Hypothalamus (tissue), 51 donors: ENCODE data around the gene SYT11.

Source experiments
- DNase-seq, 51 donors: peaks; one replicate each; lab custom pipeline; 2025; lab: John Stamatoyannopoulos, UW

SYT11 gene

GRCh38 chr1:155859881-155860871, 809 bp downstream of the SYT11 start:
- DNase-seq: peak; percentile 72 to 97 (median 92)

DNA sequence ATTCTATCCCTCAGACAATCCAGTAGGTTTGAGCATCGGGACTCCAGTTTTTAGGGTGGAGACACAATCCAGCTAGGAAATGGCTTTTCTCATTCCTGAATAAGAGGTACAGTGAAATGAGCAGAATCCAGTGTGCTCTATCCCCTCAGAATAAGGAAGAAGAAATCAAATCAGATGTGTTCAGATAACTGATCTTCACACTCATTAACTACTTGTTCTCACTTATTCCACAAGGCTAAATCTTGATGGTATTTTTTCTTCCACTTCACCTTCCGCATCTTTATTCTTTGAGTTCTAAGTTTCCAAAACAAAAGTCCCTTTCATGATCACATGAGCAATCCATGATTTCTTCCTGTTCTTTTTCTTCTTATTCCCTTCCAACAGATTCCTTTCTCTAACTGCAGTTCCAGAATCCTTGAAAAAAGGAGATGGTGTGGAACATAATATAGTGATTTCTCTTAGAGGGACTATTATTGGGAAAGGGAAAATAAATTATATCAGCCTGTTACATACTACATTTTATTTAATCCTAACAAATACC, 1.7 kb downstream of the SYT11 start:
- DNase-seq: peak in 1 of 51 donors; percentile 78

DNA sequence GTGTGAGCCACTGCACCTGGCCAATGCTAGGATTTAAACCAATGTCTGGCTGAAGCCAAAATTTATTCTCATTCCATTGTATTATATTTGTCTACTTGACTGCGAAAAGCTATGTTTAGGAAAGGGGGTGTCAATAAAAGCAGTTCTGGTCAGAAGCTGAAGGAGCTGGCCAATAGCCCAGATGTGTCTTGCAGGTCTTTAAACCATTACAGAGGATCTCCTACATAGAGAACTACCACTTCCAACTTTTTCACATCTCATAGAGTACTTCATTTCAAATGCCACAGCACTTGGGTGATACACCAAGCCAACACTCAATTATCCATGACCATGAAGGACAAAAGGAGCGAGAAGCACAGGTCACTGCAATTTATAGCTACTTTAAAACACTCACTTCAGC, 2.5 kb downstream of the SYT11 start:
- no peak for DNase-seq

DNA sequence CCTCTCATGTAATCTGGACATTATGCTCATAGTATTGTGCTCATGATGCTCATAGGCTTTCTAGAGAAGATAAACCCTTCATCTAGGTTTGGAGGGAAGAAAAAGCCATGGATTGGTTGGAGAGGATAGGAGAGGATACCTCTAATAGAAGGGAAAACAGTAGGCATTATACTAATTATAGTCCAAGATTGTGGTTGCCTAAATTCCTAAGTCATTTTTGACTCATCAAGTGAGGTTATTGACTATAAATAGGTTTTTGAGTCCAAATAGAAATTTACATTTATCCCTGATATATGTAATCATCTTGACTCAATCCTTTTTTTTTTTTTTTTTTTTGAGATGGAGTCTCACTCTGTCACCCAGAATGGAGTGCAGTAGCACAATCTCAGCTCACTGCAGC, 5.0 kb downstream of the SYT11 start:
- no peak for DNase-seq

DNA sequence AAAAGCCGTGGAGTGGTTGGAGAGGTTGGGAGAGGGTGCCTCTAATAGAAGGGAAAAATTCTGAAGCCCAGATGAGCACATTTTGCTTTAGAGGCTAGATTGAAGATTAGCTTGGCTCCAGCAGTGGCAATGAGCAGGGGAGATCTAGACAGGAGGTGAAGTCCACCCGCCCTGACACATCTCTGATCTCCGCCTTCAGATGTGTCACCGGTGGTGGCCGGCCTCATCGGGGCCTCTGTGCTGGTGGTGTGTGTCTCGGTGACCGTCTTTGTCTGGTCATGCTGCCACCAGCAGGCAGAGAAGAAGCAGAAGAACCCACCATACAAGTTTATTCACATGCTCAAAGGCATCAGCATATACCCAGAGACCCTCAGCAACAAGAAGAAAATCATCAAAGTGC, 8.4 kb downstream of the SYT11 start:
- DNase-seq: no peak

DNA sequence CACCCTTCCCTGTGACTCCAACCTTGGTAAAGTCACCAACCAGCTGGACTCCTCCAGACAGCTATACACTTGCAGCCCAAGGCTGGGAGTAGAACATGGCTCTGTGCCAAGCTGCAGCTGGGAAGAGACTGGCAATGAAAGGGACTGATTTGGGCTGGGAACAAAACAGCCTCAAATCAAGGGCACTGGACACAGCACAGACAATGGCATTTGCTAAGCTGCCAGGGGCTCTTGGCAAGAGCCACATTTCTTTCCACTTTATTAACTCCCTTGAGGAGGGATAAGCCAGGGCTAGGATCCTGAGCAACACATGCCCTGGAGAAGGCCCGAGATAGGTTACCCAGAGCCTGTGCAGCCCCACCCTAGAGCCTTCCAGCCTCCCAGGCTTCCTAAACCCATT, 12.0 kb downstream of the SYT11 start:
- peak; percentile 16 to 96 (median 85) for DNase-seq

DNA sequence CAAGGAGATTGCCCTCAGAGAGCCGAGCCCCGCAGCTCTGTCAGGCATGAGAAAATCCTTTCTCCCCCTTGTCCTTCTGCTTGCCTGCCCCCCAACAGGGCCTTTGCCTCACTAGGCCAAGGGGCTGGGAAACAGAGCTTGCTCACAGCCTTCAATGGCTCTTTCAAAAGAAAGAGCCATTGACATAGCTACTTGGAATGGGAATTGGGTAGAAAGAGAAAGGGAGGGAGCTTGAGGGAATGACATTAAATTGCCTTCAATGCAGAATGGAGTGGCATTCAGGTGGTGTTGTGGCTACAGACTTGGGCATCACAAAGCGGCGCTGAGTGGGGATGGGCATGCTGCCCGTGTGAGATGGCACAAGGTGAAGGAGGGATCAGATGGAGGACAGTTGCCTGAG, 13.2 kb downstream of the SYT11 start:
- peak in 44 of 51 donors; percentile 5 to 91 (median 68) for DNase-seq

DNA sequence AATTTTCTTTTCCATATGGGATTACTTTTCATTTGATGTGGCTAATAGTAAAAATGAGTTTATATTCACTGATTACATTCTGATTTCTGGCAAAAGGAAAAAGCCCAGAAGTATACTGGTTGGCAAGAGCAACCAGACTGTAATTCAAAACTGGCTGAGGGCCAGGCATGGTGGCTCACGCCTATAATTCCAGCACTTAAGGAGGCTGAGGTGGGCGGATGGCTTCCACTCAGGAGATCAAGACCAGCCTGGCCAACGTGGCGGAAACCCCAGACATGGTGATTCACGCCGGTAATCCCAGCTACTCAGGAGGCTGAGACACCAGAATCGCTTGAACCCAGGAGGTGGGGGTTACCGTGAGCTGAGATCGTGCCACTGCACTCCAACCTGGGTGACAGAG, 14.5 kb downstream of the SYT11 start:
- peak in 3 of 51 donors; percentile 12 to 13 (median 13) for DNase-seq

GRCh38 chr1:155877945-155878344, 18.6 kb downstream of the SYT11 start:
- DNase-seq: no peak

- no peak for DNase-seq
These were observed 20.9 kb downstream of the SYT11 start for GRCh38 chr1:155880251-155880650.

- DNase-seq: no peak
These were observed 21.6 kb downstream of the SYT11 start for GRCh38 chr1:155880950-155881349.

DNA sequence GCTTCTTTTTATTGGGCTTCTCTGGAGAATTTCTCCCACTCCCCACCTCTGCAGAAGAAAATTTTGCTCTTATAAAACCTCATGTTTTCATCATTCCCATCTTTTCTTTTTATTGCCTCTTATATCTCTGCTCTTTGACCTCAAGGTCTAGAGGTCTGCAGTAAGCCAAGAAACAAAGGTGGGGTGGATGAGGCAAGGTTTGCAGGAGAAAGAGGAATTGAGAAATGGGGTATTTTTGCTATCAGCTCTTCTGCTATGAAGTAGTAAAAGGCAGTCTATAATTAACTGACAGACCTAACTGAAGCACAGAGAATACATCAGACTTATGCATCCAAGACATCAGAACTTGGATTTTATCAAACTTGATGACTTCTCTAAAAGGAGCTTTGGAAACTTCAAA, 22.9 kb downstream of the SYT11 start:
- no peak for DNase-seq

GRCh38 chr1:155882766-155883165, 23.4 kb downstream of the SYT11 start:
- no peak for DNase-seq

- DNase-seq: no peak
These were observed 24.9 kb downstream of the SYT11 start for GRCh38 chr1:155884031-155884960.

DNA sequence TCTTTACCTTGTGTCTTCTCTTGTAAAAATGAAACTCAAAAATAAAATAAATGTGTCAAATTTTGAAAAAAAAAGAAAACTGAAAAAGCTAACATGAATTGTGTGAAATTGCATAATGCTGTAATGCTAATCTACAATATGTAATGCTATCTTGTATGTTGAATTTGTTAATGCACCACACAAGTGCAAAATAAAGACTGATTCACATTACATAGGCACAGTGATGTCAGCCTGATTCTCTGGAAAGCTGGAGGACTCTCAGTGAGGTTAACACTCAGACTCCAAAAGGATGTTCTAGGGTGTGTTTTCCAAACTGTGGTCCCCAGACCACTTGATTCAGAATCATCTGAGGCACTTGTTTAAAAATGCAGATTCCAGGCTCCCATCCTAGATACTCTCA, 25.6 kb downstream of the SYT11 start:
- DNase-seq: no peak

DNA sequence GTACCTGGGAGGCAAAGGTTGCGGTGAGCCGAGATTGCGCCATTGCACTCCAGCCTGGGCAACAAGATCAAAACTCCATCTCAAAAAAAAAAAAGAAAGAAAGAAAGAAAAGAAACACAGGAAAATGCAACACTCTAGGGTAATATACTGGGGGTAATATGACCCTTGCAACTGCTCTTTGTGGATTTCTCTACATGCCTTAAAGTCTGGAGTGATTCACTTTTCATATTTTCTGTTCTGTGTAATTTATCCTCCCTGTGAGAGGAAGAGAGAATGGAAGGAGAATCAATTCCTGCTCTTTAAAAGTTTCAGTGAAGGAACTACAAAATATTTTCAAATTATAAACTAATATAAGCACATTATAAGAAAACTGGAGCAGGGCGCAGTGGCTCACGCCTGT, 29.1 kb downstream of the SYT11 start:
- no peak for DNase-seq

- DNase-seq: no peak
These were observed 30.2 kb downstream of the SYT11 start for GRCh38 chr1:155889566-155889965.

GRCh38 chr1:155890251-155890650, 30.9 kb downstream of the SYT11 start:
- DNase-seq: no peak

DNA sequence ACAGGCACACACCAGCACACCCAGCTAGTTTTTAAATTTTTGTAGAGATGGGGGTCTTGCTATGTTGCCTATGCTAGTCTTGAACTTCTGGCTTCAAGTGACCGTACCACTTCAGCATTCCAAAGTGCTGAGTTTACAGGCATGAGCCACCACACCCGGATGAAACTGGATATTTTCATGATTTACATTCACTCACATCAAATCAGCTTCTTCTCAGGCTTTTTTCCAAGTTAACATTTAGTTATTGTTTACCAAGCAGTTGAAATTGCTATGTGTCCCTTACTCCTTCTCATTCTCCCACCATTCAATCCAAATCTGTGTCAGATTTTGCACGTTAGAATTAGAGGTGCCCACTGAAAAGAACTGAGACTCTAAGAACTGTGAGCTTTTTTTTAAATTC, 33.4 kb downstream of the SYT11 start:
- no peak for DNase-seq

GRCh38 chr1:155893389-155894142, 34.2 kb downstream of the SYT11 start:
- peak in 1 of 51 donors; percentile 25 for DNase-seq
